GM12878 (cell line): ENCODE results near the gene ZNF592. TPM values are rescaled to one million over a fixed set of nuclear protein-coding genes. Genes with fewer than 3 reads are reported as not detected.

ENCODE experiments used
- ATAC-seq: fragments of 200-7000 bp; cut with Tn5 transposase; 3 replicates; pipeline ENCODE4 v1.9.1; 2020; ENCODE audit warnings: mild to moderate bottlenecking, moderate library complexity
- BruUV-seq: library from RNA; stranded (reverse); fragments of 400-500 nt; replicated peaks from 2 replicates; lab custom pipeline; 2021; lab: Mats Ljungman, UMichigan
- CTCF ChIA-PET: fragments of 300-600 bp; sonication (Branson Sonifier 250); formaldehyde crosslinking; extraction: SDS; loops from one replicate; lab custom pipeline; 2021; ENCODE audit warnings: inconsistent platforms; lab: Yijun Ruan, JAX
- POLR2A ChIA-PET: fragments of 350-600 bp; formaldehyde crosslinking; extraction: SDS; loops from one replicate; lab custom pipeline; 2021; ENCODE audit warnings: inconsistent platforms; lab: Charles Lee
- RAD21 ChIA-PET: fragments of 300-600 bp; sonication (Branson Sonifier 250); formaldehyde crosslinking; loops from one replicate; lab custom pipeline; 2023; ENCODE audit warnings: antibody characterized with exemption; ENCODE audit not compliant: unreplicated experiment; lab: Charles Lee
- SMC1A ChIA-PET: fragments of 300-600 bp; sonication (Branson Sonifier 250); formaldehyde crosslinking; loops from one replicate; lab custom pipeline; 2023; ENCODE audit not compliant: unreplicated experiment, uncharacterized antibody; lab: Charles Lee
- DNase-seq: peaks from one replicate; pipeline ENCODE4 v3.0.0-alpha.2; 2011; ENCODE audit warnings: low read depth, low spot score
- FAIRE-seq: peaks from 3 replicates; lab custom pipeline; 2011; peaks lifted over from hg19 to GRCh38; lab: Jason Lieb, UNC
- H2AFZ ChIP-seq: 2 replicates; pipeline ENCODE4 v1.6.0; 2011; ENCODE audit warnings: low read depth, low read length, control low read depth; ENCODE audit not compliant: control insufficient read depth
- H3K27ac ChIP-seq: 2 replicates; pipeline ENCODE4 v1.5.1; 2011; ENCODE audit warnings: control low read depth; ENCODE audit not compliant: control insufficient read depth, insufficient read depth
- H3K27me3 ChIP-seq, 2 experiments: replicated peaks in 1 of 2; 2 replicates each; pipeline versions ENCODE4 v1.6.0 to v1.6.1; 2011; ENCODE audit warnings: low read length in 1 of 2; ENCODE audit not compliant: control insufficient read depth in 2 of 2, insufficient read depth in 2 of 2
- H3K36me3 ChIP-seq, 2 experiments: 2 replicates each; pipeline ENCODE4 v1.5.1; 2011; ENCODE audit warnings: low read length in 1 of 2; ENCODE audit not compliant: control insufficient read depth in 2 of 2, insufficient read depth in 2 of 2
- H3K4me1 ChIP-seq: 2 replicates; pipeline ENCODE4 v1.6.1; 2011; ENCODE audit warnings: mild to moderate bottlenecking, low read length, moderate library complexity, mixed read lengths; ENCODE audit not compliant: control insufficient read depth, insufficient read depth
- H3K4me2 ChIP-seq: 2 replicates; pipeline ENCODE4 v1.6.0; 2011; ENCODE audit warnings: control low read depth; ENCODE audit not compliant: control insufficient read depth, insufficient read depth
- H3K4me3 ChIP-seq: fragments of 200-600 bp; sonication (generic); 2 replicates; pipeline ENCODE4 v1.5.1; 2016
- H3K79me2 ChIP-seq: 2 replicates; pipeline ENCODE4 v1.6.0; 2011; ENCODE audit warnings: low read length; ENCODE audit not compliant: control insufficient read depth, insufficient read depth
- H3K9ac ChIP-seq: 2 replicates; pipeline ENCODE4 v1.8.0; 2011; ENCODE audit warnings: low read length, control low read depth, mixed read lengths; ENCODE audit not compliant: control insufficient read depth, insufficient read depth
- H3K9me3 ChIP-seq: replicated peaks from 3 replicates; pipeline ENCODE4 v1.5.1; 2011; ENCODE audit warnings: mild to moderate bottlenecking, low read length; ENCODE audit not compliant: control insufficient read depth, insufficient read depth
- H4K20me1 ChIP-seq: 2 replicates; pipeline ENCODE4 v1.6.0; 2011; ENCODE audit not compliant: control insufficient read depth, insufficient read depth
- BCL3 ChIP-seq: IDR thresholded peaks from 2 replicates; pipeline ENCODE4 v1.6.1; 2011; ENCODE audit warnings: borderline replicate concordance, low read depth, mild to moderate bottlenecking, moderate library complexity, low read length; ENCODE audit not compliant: insufficient read depth, poor library complexity, severe bottlenecking
- E2F8 ChIP-seq: fragments of 450-650 bp; IDR thresholded peaks from 2 replicates; pipeline ENCODE4 v1.6.1; 2018; ENCODE audit warnings: mild to moderate bottlenecking, low read depth, moderate library complexity; ENCODE audit not compliant: partially characterized antibody
- HSF1 ChIP-seq: fragments of 150-350 bp; IDR thresholded peaks from 2 replicates; pipeline ENCODE4 v1.6.1; 2014; ENCODE audit warnings: mild to moderate bottlenecking, low read depth, low read length
- MEF2B ChIP-seq: fragments of 450-650 bp; IDR thresholded peaks from 2 replicates; pipeline ENCODE4 v1.6.1; 2018; ENCODE audit warnings: mild to moderate bottlenecking, moderate library complexity; ENCODE audit not compliant: partially characterized antibody, poor library complexity, severe bottlenecking
- NFIC ChIP-seq: IDR thresholded peaks from 2 replicates; pipeline ENCODE4 v1.6.1; 2012; ENCODE audit warnings: low read depth, mild to moderate bottlenecking, inconsistent platforms, low read length, moderate library complexity
- PAX5 ChIP-seq: IDR thresholded peaks from 2 replicates; pipeline ENCODE4 v1.6.1; 2011; ENCODE audit warnings: low read depth, low read length, borderline replicate concordance
- PBX3 ChIP-seq: IDR thresholded peaks from 2 replicates; pipeline ENCODE4 v1.6.1; 2011; ENCODE audit warnings: mild to moderate bottlenecking, low read depth, low read length, moderate library complexity; ENCODE audit not compliant: insufficient replicate concordance
- SMAD1 ChIP-seq: fragments of 450-650 bp; IDR thresholded peaks from 2 replicates; pipeline ENCODE4 v1.6.1; 2018; ENCODE audit warnings: mild to moderate bottlenecking, low read depth; ENCODE audit not compliant: partially characterized antibody
- SMARCA5 ChIP-seq: fragments of 450-650 bp; IDR thresholded peaks from 2 replicates; pipeline ENCODE4 v1.6.1; 2017; ENCODE audit warnings: mild to moderate bottlenecking
- TARDBP ChIP-seq: IDR thresholded peaks from 2 replicates; pipeline ENCODE4 v1.6.1; 2016; ENCODE audit warnings: borderline replicate concordance
- USF2 ChIP-seq: IDR thresholded peaks from 2 replicates; pipeline ENCODE4 v1.6.1; 2011; ENCODE audit warnings: low read depth, low read length, improper control_type of control experiment, borderline replicate concordance
- ZBTB33 ChIP-seq: fragments of 450-650 bp; IDR thresholded peaks from 2 replicates; pipeline ENCODE4 v1.6.1; 2017; ENCODE audit warnings: mild to moderate bottlenecking
- WGBS: methylation state at CpG from one replicate; pipeline ENCODE4 v1.1.6; 2016; ENCODE audit warnings: low lambda C conversion rate; ENCODE audit not compliant: insufficient replicate concordance, insufficient coverage; ENCODE audit errors: missing lambda C conversion rate; 5-methylcytosine and 5-hydroxymethylcytosine counted together
- in situ Hi-C: fragments of 300-500 bp; cut with MboI; formaldehyde crosslinking; loops from 9 replicates; pipeline ENCODE4 v1.14.3; 2018; ENCODE audit warnings: mixed read lengths
- intact Hi-C: fragments of 100-400 bp; cut with micrococcal nuclease; formaldehyde crosslinking; loops from one replicate; pipeline ENCODE4 v1.14.2; 2022; ENCODE audit not compliant: unreplicated experiment
- polyA plus RNA-seq, 11 experiments: library from polyadenylated mRNA; depleted of rRNA in 4 of 11; unstranded in 6 of 11; stranded (reverse) in 5 of 11; fragments of >200 nt; fragmentation: Nextera tagmentation in 4 of 11; fragmentation: Illumina TruSeq in 1 of 11; extraction: Ambion mirVana in 4 of 11; extraction: Trizol in 1 of 11; gene quantifications; 1 replicate in 1 of 11; 2 replicates in 10 of 11; pipeline versions ENCODE4 v1.2.1 to v1.2.3, GENCODE V29; 2011 to 2016; ENCODE audit warnings: inconsistent platforms in 2 of 11, missing spikeins in 2 of 11, low read depth in 1 of 11
- total RNA-seq, 4 experiments: library from RNA; depleted of rRNA in 3 of 4; stranded (reverse); fragments of >200 nt in 3 of 4; fragmentation: Illumina TruSeq in 1 of 4; extraction: Trizol in 1 of 4; gene quantifications; 2 replicates each; pipeline versions ENCODE4 v1.2.1 to v1.2.3, GENCODE V29; 2013 to 2021

ZNF592 gene
- total and polyA plus RNA-seq, 10 of the 15 experiments (the other 5 are each of a cell fraction or from before 2014, with no cell fraction given) = 0.95 to 23.7 (median 8.6) TPM

- Histone ChIP-seq H3K36me3 (peaks cover 0 to 7% of the 10 kb centered on the region in 2 experiments; a peak in 2 of 4 replicates), H3K9ac (no peak overlapping the region), H3K4me1 (no peaks in the 10 kb centered on the region; the same call in 1 of the 2 replicates), H3K4me2 (no peak overlapping the region), H3K27me3 (no peaks in the 10 kb centered on the region), H3K9me3 (no peaks in the 10 kb centered on the region), H3K4me3 (no peak overlapping the region), H2AFZ (no peak overlapping the region), H3K79me2 (peaks cover 67% of the 10 kb centered on the region), H4K20me1 (0 out of 2 replicates have a peak, but pooled peaks cover 2% of the 10 kb centered on the region), H3K27ac (no peak overlapping the region)
- no peak for ATAC-seq
- intact Hi-C loops = no loop called here
- DNase-seq = no peak
- no peak for FAIRE-seq
- ChIA-PET CTCF (no interaction called here), POLR2A (interaction anchor here (0.5 to 1.1 kb wide), 3 partner anchors 14 to 36 kb away, joined by 3 to 7 read pairs (median 3); no protein-coding TSS in a partner anchor), SMC1A (interaction anchor here (1.1 to 1.2 kb wide), 2 partner anchors 36 to 274 kb away, joined by 3 to 4 read pairs; no protein-coding TSS in a partner anchor), RAD21 (no interaction called here)
- in situ Hi-C loops = no loop called here
- WGBS = 84% methylated on average over 8 of the region's 8 CpGs
- no TSS peak for BruUV-seq
- TF ChIP-seq MEF2B = no peak
- TF ChIP-seq NFIC = no peak
- TF ChIP-seq BCL3 = no peak
- TF ChIP-seq ZBTB33 = no peak
- TF ChIP-seq E2F8 = no peak
- no peak for TF ChIP-seq PAX5
- no peak for TF ChIP-seq TARDBP
- no peak for TF ChIP-seq USF2
- no peak for TF ChIP-seq SMAD1
- no peak for TF ChIP-seq HSF1
- no peak for TF ChIP-seq PBX3
- no peak for TF ChIP-seq SMARCA5
These were observed 48.7 kb upstream of the ZNF592 start for GRCh38 chr15:84699538-84700191.
